K562 (cell line): ENCODE results near the gene CRAT. TPM values are rescaled to one million over a fixed set of nuclear protein-coding genes. Genes with fewer than 3 reads are reported as not detected.

Experiments used
- CHD4 ChIP-seq: fragments of 200-600 bp; sonication (generic); IDR thresholded peaks from 3 replicates; pipeline ENCODE4 v1.6.1; 2012; ENCODE audit warnings: low read depth, mild to moderate bottlenecking, mixed read lengths, low read length, inconsistent platforms; ENCODE audit not compliant: insufficient read depth, insufficient replicate concordance, poor library complexity, severe bottlenecking
- CTBP1 ChIP-seq: fragments of 450-650 bp; IDR thresholded peaks from 2 replicates; pipeline ENCODE4 v1.6.1; 2016; ENCODE audit warnings: borderline replicate concordance
- EP300 ChIP-seq: IDR thresholded peaks from 2 replicates; pipeline ENCODE4 v1.6.1; 2012; ENCODE audit warnings: low read length, improper control_type of control experiment
- EZH2 ChIP-seq: IDR thresholded peaks from 2 replicates; pipeline ENCODE4 v1.6.1; 2012; ENCODE audit warnings: low read depth, mild to moderate bottlenecking, inconsistent platforms, low read length, borderline replicate concordance
- HMG20B ChIP-seq: fragments of 250-450 bp; sonication (Bioruptor Pico); IDR thresholded peaks from 2 replicates; pipeline ENCODE4 v1.5.0; 2021; ENCODE audit warnings: mild to moderate bottlenecking
- HNRNPK ChIP-seq: fragments of 200-400 bp; formaldehyde crosslinking; IDR thresholded peaks from one replicate; pipeline ENCODE4 v1.6.1; 2018; ENCODE audit warnings: mild to moderate bottlenecking, low read depth, low read length; ENCODE audit not compliant: poor library complexity, severe bottlenecking
- TAF15 ChIP-seq: fragments of 200-400 bp; formaldehyde crosslinking; IDR thresholded peaks from 2 replicates; pipeline ENCODE4 v1.6.1; 2017; ENCODE audit warnings: mild to moderate bottlenecking, low read depth, low read length, moderate library complexity
- TBL1XR1 ChIP-seq, 2 experiments: IDR thresholded peaks; 2 replicates each; pipeline ENCODE4 v1.6.1; 2012; ENCODE audit warnings: improper control_type of control experiment in 2 of 2, low read length in 2 of 2, mild to moderate bottlenecking in 1 of 2
- TCF7 ChIP-seq: sonication (generic); IDR thresholded peaks from 2 replicates; pipeline ENCODE4 v1.6.1; 2016; ENCODE audit warnings: antibody characterized with exemption, borderline replicate concordance
- ZNF274 ChIP-seq: IDR thresholded peaks from 2 replicates; pipeline ENCODE4 v1.6.1; 2011; ENCODE audit warnings: low read depth, mild to moderate bottlenecking, low read length, moderate library complexity, borderline replicate concordance
- ZNF778 ChIP-seq: fragments of 450-650 bp; formaldehyde crosslinking; IDR thresholded peaks from 2 replicates; pipeline ENCODE4 v1.4.0; 2020; ENCODE audit warnings: mild to moderate bottlenecking, moderate library complexity
- polyA plus RNA-seq, 8 experiments: library from polyadenylated mRNA; depleted of rRNA in 4 of 8; stranded (reverse) in 5 of 8; unstranded in 3 of 8; fragments of >200 nt; fragmentation: Nextera tagmentation in 2 of 8; fragmentation: Illumina TruSeq in 1 of 8; extraction: Ambion mirVana in 2 of 8; extraction: Trizol in 1 of 8; gene quantifications; 2 replicates each; pipeline versions ENCODE4 v1.2.1 to v1.2.3, GENCODE V29; 2011 to 2014; ENCODE audit warnings: inconsistent platforms in 1 of 8, missing spikeins in 1 of 8
- total RNA-seq, 7 experiments: library from RNA; depleted of rRNA in 6 of 7; stranded (reverse); fragments of >200 nt in 6 of 7; fragmentation: Illumina TruSeq in 2 of 7; extraction: Trizol in 2 of 7; gene quantifications; 2 replicates each; pipeline versions ENCODE4 v1.2.1 to v1.2.3, GENCODE V29; 2011 to 2021; ENCODE audit warnings: low replicate concordance in 1 of 7
- TF ChIP-seq, protein P1 (sequence below): IDR thresholded peaks from 3 replicates; pipeline ENCODE4 v1.6.1; 2011; ENCODE audit warnings: borderline replicate concordance, mild to moderate bottlenecking, moderate library complexity; ENCODE audit not compliant: insufficient read length; ENCODE audit errors: extremely low read depth
- TF ChIP-seq, protein P2 (sequence below): fragments of 250-450 bp; sonication (Bioruptor Pico); IDR thresholded peaks from 2 replicates; pipeline ENCODE4 v1.8.0; 2022; ENCODE audit warnings: inconsistent platforms
- TF ChIP-seq, protein P3 (sequence below): sonication (generic); formaldehyde crosslinking; IDR thresholded peaks from 2 replicates; pipeline ENCODE4 v1.8.0; 2022; ENCODE audit warnings: mild to moderate bottlenecking, missing genetic modification reagents, borderline replicate concordance
- TF ChIP-seq, protein P4 (sequence below): fragments of 450-650 bp; formaldehyde crosslinking; IDR thresholded peaks from 2 replicates; pipeline ENCODE4 v1.4.0; 2020; ENCODE audit warnings: mild to moderate bottlenecking, moderate library complexity
- TF ChIP-seq, protein P5 (sequence below): sonication (generic); formaldehyde crosslinking; IDR thresholded peaks from 2 replicates; pipeline ENCODE4 v1.8.0; 2022; ENCODE audit warnings: missing genetic modification reagents, mild to moderate bottlenecking, moderate library complexity, borderline replicate concordance

The CRAT gene
- total and polyA plus RNA-seq, 9 of the 15 experiments (the other 6 are each of a cell fraction or from before 2014, with no cell fraction given), result 0.20 to 13.8 (median 5.4) TPM

DNA sequence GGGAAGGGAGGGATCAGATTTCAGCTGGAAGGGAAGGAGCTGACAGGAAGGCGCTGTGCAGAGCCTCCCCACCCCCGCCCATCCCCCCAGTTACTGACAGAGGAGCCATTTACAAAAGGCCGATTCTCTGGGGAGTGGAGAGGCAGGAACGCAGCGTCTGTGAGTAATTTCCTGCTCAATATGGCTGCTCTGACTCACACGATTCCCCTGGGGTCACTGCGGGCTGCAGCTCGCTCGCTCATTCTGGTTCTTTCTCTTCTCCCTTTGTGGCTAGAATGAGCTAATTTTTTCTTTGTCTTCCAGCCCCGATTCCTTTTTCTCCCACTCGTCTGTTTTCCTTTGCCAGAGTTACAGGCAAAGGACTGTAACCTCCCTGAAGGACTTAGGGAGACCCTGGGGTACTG, 29.4 kb upstream of the CRAT start (continued):
- TF ChIP-seq, protein P1, sequence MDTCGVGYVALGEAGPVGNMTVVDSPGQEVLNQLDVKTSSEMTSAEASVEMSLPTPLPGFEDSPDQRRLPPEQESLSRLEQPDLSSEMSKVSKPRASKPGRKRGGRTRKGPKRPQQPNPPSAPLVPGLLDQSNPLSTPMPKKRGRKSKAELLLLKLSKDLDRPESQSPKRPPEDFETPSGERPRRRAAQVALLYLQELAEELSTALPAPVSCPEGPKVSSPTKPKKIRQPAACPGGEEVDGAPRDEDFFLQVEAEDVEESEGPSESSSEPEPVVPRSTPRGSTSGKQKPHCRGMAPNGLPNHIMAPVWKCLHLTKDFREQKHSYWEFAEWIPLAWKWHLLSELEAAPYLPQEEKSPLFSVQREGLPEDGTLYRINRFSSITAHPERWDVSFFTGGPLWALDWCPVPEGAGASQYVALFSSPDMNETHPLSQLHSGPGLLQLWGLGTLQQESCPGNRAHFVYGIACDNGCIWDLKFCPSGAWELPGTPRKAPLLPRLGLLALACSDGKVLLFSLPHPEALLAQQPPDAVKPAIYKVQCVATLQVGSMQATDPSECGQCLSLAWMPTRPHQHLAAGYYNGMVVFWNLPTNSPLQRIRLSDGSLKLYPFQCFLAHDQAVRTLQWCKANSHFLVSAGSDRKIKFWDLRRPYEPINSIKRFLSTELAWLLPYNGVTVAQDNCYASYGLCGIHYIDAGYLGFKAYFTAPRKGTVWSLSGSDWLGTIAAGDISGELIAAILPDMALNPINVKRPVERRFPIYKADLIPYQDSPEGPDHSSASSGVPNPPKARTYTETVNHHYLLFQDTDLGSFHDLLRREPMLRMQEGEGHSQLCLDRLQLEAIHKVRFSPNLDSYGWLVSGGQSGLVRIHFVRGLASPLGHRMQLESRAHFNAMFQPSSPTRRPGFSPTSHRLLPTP, result no peak
- no peak for TF ChIP-seq TAF15
- no peak for TF ChIP-seq HNRNPK
- no peak for TF ChIP-seq TCF7
- TF ChIP-seq EZH2, result no peak
- TF ChIP-seq, protein P2, sequence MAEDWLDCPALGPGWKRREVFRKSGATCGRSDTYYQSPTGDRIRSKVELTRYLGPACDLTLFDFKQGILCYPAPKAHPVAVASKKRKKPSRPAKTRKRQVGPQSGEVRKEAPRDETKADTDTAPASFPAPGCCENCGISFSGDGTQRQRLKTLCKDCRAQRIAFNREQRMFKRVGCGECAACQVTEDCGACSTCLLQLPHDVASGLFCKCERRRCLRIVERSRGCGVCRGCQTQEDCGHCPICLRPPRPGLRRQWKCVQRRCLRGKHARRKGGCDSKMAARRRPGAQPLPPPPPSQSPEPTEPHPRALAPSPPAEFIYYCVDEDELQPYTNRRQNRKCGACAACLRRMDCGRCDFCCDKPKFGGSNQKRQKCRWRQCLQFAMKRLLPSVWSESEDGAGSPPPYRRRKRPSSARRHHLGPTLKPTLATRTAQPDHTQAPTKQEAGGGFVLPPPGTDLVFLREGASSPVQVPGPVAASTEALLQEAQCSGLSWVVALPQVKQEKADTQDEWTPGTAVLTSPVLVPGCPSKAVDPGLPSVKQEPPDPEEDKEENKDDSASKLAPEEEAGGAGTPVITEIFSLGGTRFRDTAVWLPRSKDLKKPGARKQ, result no peak
- TF ChIP-seq CTBP1, result no peak
- TF ChIP-seq, protein P3, sequence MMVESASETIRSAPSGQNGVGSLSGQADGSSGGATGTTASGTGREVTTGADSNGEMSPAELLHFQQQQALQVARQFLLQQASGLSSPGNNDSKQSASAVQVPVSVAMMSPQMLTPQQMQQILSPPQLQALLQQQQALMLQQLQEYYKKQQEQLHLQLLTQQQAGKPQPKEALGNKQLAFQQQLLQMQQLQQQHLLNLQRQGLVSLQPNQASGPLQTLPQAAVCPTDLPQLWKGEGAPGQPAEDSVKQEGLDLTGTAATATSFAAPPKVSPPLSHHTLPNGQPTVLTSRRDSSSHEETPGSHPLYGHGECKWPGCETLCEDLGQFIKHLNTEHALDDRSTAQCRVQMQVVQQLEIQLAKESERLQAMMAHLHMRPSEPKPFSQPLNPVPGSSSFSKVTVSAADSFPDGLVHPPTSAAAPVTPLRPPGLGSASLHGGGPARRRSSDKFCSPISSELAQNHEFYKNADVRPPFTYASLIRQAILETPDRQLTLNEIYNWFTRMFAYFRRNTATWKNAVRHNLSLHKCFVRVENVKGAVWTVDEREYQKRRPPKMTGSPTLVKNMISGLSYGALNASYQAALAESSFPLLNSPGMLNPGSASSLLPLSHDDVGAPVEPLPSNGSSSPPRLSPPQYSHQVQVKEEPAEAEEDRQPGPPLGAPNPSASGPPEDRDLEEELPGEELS (CRISPR knock-in tag), result no peak
- TF ChIP-seq TBL1XR1 (IDR thresholded peaks at IDR 0.05; ENCODE audit: low read length in 2 of 2), result peak in 1 of 2 experiments; percentile 36; a peak in 1 of 4 replicates
- TF ChIP-seq ZNF778 (CRISPR knock-in tag), result no peak
- TF ChIP-seq HMG20B (CRISPR knock-in tag), result no peak
- peak; percentile 67 for TF ChIP-seq EP300
- TF ChIP-seq, protein P4, sequence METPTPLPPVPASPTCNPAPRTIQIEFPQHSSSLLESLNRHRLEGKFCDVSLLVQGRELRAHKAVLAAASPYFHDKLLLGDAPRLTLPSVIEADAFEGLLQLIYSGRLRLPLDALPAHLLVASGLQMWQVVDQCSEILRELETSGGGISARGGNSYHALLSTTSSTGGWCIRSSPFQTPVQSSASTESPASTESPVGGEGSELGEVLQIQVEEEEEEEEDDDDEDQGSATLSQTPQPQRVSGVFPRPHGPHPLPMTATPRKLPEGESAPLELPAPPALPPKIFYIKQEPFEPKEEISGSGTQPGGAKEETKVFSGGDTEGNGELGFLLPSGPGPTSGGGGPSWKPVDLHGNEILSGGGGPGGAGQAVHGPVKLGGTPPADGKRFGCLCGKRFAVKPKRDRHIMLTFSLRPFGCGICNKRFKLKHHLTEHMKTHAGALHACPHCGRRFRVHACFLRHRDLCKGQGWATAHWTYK (CRISPR knock-in tag), result no peak
- TF ChIP-seq, protein P5, sequence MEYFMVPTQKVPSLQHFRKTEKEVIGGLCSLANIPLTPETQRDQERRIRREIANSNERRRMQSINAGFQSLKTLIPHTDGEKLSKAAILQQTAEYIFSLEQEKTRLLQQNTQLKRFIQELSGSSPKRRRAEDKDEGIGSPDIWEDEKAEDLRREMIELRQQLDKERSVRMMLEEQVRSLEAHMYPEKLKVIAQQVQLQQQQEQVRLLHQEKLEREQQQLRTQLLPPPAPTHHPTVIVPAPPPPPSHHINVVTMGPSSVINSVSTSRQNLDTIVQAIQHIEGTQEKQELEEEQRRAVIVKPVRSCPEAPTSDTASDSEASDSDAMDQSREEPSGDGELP, result no peak
- no peak for TF ChIP-seq ZNF274
- TF ChIP-seq CHD4, result no peak
